Stimulated activated CD4-positive, alpha-beta T cell treated with anti-CD3 and anti-CD28 coated beads, Interleukin-12 subunit alpha, Interleukin-12 subunit beta, amount 100 ng/mL, for 48 hours (primary cell): Measurements from ENCODE around the gene NUP35.

Experiments used
- DNase-seq, 3 donors: peaks; one replicate each; pipeline ENCODE4 v3.0.0-alpha.2; 2020; ENCODE audit warnings: low read depth in 2 of 3, low spot score in 1 of 3

NUP35 gene

GRCh38 chr2:183207110-183207509 is 82.9 kb downstream of the NUP35 start:
- DNase-seq = no peak

GRCh38 chr2:183209395-183210028 is 85.3 kb downstream of the NUP35 start:
- DNase-seq = no peak
